CD4-positive, alpha-beta T cell treated with Interleukin-1 beta for 1 hour (primary cell): Measurements from ENCODE around the gene LAMTOR3.
A peak's percentile ranks its signal among the peaks of the same experiment; 100 is the strongest.

Experiments used
- DNase-seq, 2 donors: peaks; one replicate each; pipeline ENCODE4 v3.0.0-alpha.2; 2020 to 2022

LAMTOR3 gene

DNA sequence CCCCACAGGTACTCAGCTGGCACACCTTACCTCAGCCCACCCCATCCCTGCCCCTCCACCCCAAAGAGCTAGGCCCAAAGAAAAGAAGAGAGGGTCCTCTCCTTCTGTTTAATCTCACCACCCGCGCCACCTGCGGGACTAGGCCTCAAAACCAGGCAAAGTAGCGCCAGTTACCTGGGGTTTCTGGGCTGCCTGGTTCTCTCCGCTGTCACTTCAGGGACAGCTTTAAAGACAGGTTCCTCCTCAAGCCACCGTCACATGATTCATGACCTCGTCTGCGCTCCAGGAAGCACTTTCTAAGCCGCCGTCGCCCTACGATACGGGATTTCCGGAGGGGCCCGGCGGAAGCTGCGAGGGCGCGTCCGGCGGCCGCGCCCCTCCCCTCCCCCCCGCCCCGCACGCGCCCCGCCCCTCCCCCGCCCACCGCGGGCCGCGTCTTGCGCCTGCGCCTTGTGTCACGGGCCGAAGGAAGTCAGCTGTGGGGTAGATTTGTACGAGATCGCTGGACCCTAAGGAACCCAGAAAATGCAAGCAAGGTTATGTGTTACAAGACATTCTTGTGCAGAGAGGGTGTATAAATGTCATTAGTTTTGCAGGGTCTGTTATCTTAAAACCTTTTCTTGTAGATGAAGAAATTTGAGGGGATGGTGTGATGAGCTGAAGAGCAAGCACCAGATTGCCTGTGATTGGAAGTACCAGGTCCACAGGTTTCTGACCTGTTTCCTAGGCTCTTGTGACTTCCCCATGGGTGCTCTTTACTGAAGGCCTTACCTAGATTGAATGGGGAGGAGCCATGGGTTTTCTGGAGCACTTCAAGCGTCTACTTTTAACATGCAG lies at the start of gene LAMTOR3:
Gene LAMTOR3 (minus strand): TSS at position 267 of the 837 bp plus-strand sequence. CDS start 464 bp downstream, outside the sequence.
- peak; percentile 93 to 94 for DNase-seq

GRCh38 chr4:99938243-99938753 lies 44.1 kb upstream of the LAMTOR3 start:
- DNase-seq: no peak

GRCh38 chr4:99934891-99935290 lies 40.7 kb upstream of the LAMTOR3 start:
- no peak for DNase-seq

- DNase-seq: no peak
Measured at GRCh38 chr4:99927566-99927965, 33.3 kb upstream of the LAMTOR3 start.

DNA sequence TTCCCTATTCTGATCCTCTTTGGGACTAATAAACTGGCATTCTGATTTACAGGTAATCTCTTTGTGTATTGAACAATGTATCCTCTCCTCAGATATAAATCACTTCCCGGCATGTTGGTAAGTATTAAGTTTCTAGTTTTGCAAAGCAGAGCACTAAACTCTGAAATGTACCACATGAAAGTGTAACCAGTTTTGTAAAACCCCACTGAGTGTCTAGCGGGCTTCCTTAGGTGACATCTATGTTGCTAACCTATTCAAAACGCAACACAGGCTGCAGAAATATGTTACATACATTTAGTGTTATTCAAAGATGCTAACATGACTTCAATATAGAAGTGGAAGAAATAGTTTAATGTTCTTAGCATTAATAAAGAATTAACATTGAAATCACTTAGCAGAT lies 26.9 kb upstream of the LAMTOR3 start:
- peak in 1 of 2 donors; percentile 13 for DNase-seq

GRCh38 chr4:99918656-99919055 lies 24.4 kb upstream of the LAMTOR3 start:
- DNase-seq: no peak

- DNase-seq: no peak
Measured at GRCh38 chr4:99917575-99917974, 23.3 kb upstream of the LAMTOR3 start.

DNA sequence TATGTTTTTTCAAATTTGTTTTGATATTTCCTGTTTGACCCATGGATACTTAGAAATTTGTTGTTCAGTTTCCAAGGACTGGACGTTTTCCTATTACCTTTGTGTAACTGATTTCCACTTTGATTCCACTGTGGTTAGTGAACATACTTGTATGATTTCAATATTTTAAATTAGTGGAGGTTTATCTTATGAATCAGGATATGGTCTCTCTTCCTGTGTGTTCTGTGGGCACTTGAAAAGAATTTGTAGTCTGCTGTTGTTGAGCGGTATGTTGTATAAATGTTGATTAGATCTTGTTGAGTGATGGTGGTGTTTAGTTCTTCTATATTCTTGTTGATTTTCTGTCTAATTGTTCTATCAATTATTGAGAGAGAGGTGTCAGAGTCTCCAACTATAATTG lies 21.2 kb upstream of the LAMTOR3 start:
- DNase-seq: no peak

DNA sequence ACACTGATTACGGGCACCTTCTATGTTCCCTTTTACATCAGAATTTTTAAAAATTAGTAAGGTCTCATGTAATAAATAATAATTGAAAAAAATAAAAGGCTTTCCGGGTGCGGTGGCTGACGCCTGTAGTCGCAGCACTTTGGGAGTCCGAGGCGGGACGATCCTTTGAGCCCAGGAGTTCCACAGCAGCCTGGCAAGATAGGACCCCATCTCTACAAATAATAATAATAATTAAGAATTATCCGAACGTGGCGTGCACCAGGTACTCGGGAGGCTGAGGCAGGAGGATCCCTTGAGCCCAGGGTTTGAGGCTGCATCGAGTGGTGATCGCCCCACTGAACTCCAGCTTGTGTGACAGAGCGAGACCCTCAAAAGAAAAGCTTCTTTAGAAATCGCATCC lies 771 bp upstream of the LAMTOR3 start:
- DNase-seq: no peak

GRCh38 chr4:99893839-99894160 lies 427 bp downstream of the LAMTOR3 start:
- no peak for DNase-seq

DNA sequence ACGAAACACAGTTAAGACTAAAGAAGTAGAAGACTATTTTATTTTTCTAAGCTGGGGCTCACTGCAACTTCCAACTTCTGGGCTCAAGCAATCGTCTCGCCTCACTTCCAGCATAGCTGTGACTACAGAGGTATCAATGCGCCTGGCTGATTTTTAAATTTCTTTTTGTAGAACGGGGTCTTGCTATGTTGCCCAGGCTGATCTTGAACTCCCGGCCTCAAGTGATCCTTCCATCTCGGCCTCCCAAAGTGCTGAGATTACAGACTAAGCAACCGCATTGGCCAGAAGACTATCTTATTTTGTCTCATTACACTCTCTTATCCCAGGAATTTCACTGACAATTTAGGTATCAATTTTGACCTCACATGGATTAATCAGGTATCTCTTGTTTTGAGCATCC lies 1.2 kb downstream of the LAMTOR3 start:
- DNase-seq: no peak

GRCh38 chr4:99891351-99891750 lies 2.9 kb downstream of the LAMTOR3 start:
- DNase-seq: no peak

GRCh38 chr4:99887837-99888236 lies 6.4 kb downstream of the LAMTOR3 start:
- no peak for DNase-seq

GRCh38 chr4:99886146-99886545 lies 8.1 kb downstream of the LAMTOR3 start:
- DNase-seq: no peak

- DNase-seq: no peak
Measured at GRCh38 chr4:99885687-99886086, 8.5 kb downstream of the LAMTOR3 start.

DNA sequence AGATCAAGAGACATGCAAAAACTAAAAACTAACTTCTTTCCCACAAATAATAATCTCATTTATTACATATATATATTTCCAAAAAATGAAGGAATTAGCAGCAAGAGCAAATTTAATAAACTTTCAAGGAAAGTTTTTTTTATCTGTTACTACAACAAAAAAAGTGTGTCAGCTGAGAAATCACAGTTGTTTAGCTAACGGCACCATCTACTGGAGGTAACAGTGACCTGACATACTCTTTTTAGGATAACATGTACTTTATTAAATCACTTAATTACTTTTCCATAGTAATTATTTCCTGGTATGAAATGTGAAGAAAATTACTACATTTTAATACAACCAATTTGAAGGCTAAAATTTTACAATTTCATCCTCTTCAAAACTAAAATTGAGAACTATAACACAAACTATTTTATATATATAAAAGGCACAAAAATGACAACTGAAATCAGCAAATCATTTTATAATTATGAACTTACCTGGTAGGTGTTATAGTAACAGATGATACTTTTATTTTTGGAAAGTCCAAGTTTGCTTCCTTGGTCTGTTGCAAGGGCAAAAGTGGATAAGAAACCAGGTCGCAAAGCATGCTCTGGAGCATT lies 9.1 kb downstream of the LAMTOR3 start:
- peak in 1 of 2 donors; percentile 58 for DNase-seq

DNA sequence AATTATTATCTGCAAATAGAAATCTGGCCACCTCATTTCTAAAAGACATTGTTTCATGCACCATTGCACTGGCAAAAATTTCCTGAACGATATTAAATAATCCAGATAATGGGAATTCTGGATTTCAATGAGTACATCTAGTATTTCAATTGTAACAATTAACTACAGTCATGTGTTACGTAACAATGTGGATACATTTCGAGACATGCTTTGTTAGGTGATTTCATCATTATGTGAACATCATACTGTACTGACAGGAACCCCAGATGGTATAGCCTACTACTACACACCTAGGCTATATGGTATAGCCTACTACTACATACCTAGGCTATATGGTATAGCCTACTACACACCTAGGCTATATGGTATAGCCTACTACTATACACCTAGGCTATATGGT lies 14.8 kb downstream of the LAMTOR3 start:
- no peak for DNase-seq

- DNase-seq: no peak
Measured at GRCh38 chr4:99878604-99879003, 15.6 kb downstream of the LAMTOR3 start.

DNA sequence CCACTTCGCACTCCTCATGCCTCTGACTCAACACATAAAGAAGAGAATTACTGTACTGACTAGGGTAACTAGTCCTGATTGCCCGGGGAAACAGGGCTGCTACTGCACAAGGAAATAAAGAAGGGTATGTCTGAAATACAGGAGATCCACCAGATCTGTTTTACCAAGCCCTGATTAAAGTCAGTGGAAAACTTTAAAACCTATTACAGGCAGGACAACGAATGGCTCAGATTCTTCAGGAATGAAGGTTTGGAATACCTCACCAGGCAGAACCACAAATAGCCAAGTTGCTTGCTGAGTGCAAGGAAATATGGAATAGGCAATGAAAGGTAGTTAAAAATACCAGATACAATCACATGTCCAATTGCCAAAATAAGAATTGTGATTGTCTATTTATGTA lies 17.3 kb downstream of the LAMTOR3 start:
- no peak for DNase-seq

DNA sequence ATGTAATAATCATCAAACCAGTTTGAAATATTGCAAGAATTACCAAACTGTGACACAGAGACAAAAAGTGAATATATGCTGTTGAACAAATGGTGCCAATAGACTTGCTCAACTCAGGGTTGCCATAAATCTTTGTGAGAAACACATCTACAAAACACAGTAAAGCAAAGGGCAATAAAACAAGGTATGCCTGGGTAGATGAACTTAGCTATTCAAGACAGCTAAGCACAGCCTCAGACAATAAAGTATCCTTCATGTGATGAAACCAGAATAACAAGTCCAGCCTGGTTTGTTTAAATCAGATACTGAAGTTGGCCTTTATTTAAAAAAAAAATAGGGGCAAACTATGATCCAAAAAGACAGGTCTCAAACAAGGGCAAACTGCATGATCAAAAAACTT lies 19.2 kb downstream of the LAMTOR3 start:
- no peak for DNase-seq

- no peak for DNase-seq
Measured at GRCh38 chr4:99872570-99872969, 21.7 kb downstream of the LAMTOR3 start.

DNA sequence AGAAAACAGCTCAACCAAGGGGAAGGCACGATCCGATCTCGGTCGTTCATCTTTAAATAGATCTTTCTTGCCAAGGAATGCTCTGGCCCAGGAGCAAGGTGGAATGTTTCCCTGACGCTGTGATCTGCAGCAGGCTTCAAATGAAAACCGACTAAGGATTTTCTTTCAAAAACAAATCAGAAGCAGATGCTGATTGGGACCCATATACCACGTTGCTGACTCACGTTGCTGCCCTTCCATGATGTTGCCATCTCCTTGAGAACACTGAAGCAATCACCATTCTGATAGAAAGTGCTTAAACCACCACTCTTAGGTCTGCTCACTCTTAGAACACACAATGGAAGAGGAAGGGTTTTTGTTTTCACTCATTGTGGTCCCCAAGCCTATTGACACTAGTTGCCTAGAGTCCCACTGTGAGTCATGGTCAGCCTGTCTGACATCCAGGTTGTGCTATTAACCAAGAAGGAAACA lies 26.1 kb downstream of the LAMTOR3 start:
- no peak for DNase-seq

DNA sequence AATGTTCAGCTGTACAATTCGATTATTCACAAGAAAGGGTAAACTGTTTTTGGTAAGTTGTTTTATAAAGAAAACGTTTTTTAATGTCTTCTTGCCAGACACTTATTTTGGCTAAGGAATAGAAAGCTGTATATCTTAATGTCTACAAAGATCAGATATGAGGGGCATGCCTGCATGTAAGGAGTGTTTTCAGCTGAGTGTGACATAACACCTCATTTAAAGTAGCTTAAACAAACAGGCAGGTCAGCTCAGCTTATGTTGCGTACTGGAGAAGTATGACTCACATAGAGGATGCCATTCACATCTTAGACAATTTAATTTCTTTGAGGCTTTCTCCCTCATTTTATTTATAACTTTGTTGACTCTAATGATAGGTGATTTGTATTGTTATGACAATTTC lies 30.4 kb downstream of the LAMTOR3 start:
- no peak for DNase-seq
